Neural cell (in vitro differentiated cells): ENCODE results near the gene KLK10.

ENCODE experiments used
- EP300 ChIP-seq: fragments of 450-650 bp; conservative IDR thresholded peaks from 2 replicates; pipeline ENCODE4 v1.6.1; 2014; ENCODE audit warnings: antibody characterized with exemption, mild to moderate bottlenecking, moderate library complexity; ENCODE audit not compliant: poor library complexity, severe bottlenecking
- EZH2 ChIP-seq: fragments of 200-600, 300-800 bp; shearing (Covaris generic), sonication (generic); IDR thresholded peaks from 2 replicates; pipeline ENCODE4 v1.6.1; 2014; ENCODE audit warnings: antibody characterized with exemption, low read length, borderline replicate concordance, mild to moderate bottlenecking; ENCODE audit not compliant: insufficient read depth, poor library complexity, severe bottlenecking
- POLR2AphosphoS5 ChIP-seq: IDR thresholded peaks from 2 replicates; pipeline ENCODE4 v1.6.1; 2012
- RAD21 ChIP-seq: fragments of 450-650 bp; conservative IDR thresholded peaks from 2 replicates; pipeline ENCODE4 v1.6.1; 2014; ENCODE audit warnings: antibody characterized with exemption, mild to moderate bottlenecking, moderate library complexity
- SMC3 ChIP-seq: fragments of 450-650 bp; conservative IDR thresholded peaks from 2 replicates; pipeline ENCODE4 v1.6.1; 2014; ENCODE audit warnings: antibody characterized with exemption, mild to moderate bottlenecking, moderate library complexity; ENCODE audit not compliant: poor library complexity
- TF ChIP-seq, protein P1 (sequence below): fragments of 450-650 bp; IDR thresholded peaks from 2 replicates; pipeline ENCODE4 v1.5.1; 2014; ENCODE audit warnings: antibody characterized with exemption, mild to moderate bottlenecking, moderate library complexity; ENCODE audit not compliant: poor library complexity, severe bottlenecking
- TF ChIP-seq, protein P2 (sequence below): IDR thresholded peaks from 2 replicates; pipeline ENCODE4 v1.6.1; 2012; ENCODE audit warnings: borderline replicate concordance

DNA sequence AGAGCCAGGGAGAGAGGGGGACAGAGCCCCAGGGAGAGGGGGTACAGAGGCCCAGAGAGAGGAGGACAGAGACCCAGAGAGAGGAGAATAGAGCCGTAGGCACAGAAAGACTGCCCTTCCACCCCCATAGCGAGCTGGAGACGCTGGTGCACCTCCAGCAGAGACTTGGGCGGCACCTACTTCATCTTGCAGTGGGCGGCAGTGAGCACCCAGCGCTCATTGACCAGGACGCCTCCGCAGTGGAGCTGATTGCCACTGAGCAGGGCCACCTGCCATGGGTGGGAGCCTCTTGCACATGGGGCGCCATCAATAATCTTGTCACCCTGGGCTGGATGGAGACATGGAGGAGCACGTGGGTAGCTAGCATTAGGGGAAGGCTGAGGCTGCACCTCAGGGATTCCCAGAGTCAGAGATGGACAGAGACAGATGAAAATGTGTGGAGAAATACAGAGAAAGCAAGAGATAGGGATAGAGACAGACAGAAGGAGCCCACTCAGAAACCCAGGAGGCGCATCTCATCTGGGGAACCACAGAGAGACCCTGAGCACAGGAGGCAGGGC is 37.8 kb downstream of the KLK10 start:
- TF ChIP-seq, protein P1, sequence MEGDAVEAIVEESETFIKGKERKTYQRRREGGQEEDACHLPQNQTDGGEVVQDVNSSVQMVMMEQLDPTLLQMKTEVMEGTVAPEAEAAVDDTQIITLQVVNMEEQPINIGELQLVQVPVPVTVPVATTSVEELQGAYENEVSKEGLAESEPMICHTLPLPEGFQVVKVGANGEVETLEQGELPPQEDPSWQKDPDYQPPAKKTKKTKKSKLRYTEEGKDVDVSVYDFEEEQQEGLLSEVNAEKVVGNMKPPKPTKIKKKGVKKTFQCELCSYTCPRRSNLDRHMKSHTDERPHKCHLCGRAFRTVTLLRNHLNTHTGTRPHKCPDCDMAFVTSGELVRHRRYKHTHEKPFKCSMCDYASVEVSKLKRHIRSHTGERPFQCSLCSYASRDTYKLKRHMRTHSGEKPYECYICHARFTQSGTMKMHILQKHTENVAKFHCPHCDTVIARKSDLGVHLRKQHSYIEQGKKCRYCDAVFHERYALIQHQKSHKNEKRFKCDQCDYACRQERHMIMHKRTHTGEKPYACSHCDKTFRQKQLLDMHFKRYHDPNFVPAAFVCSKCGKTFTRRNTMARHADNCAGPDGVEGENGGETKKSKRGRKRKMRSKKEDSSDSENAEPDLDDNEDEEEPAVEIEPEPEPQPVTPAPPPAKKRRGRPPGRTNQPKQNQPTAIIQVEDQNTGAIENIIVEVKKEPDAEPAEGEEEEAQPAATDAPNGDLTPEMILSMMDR = no peak
- TF ChIP-seq, protein P2, sequence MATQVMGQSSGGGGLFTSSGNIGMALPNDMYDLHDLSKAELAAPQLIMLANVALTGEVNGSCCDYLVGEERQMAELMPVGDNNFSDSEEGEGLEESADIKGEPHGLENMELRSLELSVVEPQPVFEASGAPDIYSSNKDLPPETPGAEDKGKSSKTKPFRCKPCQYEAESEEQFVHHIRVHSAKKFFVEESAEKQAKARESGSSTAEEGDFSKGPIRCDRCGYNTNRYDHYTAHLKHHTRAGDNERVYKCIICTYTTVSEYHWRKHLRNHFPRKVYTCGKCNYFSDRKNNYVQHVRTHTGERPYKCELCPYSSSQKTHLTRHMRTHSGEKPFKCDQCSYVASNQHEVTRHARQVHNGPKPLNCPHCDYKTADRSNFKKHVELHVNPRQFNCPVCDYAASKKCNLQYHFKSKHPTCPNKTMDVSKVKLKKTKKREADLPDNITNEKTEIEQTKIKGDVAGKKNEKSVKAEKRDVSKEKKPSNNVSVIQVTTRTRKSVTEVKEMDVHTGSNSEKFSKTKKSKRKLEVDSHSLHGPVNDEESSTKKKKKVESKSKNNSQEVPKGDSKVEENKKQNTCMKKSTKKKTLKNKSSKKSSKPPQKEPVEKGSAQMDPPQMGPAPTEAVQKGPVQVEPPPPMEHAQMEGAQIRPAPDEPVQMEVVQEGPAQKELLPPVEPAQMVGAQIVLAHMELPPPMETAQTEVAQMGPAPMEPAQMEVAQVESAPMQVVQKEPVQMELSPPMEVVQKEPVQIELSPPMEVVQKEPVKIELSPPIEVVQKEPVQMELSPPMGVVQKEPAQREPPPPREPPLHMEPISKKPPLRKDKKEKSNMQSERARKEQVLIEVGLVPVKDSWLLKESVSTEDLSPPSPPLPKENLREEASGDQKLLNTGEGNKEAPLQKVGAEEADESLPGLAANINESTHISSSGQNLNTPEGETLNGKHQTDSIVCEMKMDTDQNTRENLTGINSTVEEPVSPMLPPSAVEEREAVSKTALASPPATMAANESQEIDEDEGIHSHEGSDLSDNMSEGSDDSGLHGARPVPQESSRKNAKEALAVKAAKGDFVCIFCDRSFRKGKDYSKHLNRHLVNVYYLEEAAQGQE = no peak
- no peak for TF ChIP-seq SMC3
- no peak for TF ChIP-seq EZH2
- no peak for TF ChIP-seq EP300
- no peak for TF ChIP-seq POLR2AphosphoS5
- no peak for TF ChIP-seq RAD21
